Liver (tissue), 9 donors: ENCODE results near the gene GIPC2. TPM values are rescaled to one million over a fixed set of nuclear protein-coding genes. Genes with fewer than 3 reads are reported as not detected.

Experiments used
- DNase-seq: peaks from one replicate; pipeline ENCODE4 v3.0.0-alpha.2; 2017; ENCODE audit warnings: low spot score
- H3K27ac ChIP-seq, 2 donors: one replicate each; pipeline ENCODE4 v1.7.0; 2013; ENCODE audit warnings: inconsistent platforms in 2 of 2, low read length in 2 of 2, control low read depth in 1 of 2, low read depth in 1 of 2, mild to moderate bottlenecking in 1 of 2
- H3K27me3 ChIP-seq, 4 donors: one replicate each; pipeline versions ENCODE4 v1.6.1 to v1.7.0; 2013; ENCODE audit warnings: low read length in 3 of 4, inconsistent platforms in 1 of 4, mild to moderate bottlenecking in 1 of 4, moderate library complexity in 1 of 4; ENCODE audit not compliant: control insufficient read depth in 4 of 4, insufficient read depth in 4 of 4
- H3K36me3 ChIP-seq, 4 donors: one replicate each; pipeline versions ENCODE4 v1.6.1 to v1.7.0; 2013; ENCODE audit warnings: low read length in 3 of 4, mild to moderate bottlenecking in 3 of 4, low read depth in 1 of 4, moderate library complexity in 1 of 4; ENCODE audit not compliant: control insufficient read depth in 4 of 4, insufficient read depth in 3 of 4
- H3K4me1 ChIP-seq, 4 donors: one replicate each; pipeline versions ENCODE4 v1.6.1 to v1.7.0; 2013; ENCODE audit warnings: low read length in 3 of 4, mild to moderate bottlenecking in 3 of 4, moderate library complexity in 1 of 4; ENCODE audit not compliant: control insufficient read depth in 4 of 4, insufficient read depth in 4 of 4
- H3K4me3 ChIP-seq, 3 donors: one replicate each; pipeline versions ENCODE4 v1.6.1 to v1.7.0; 2013; ENCODE audit warnings: low read length in 3 of 3, control low read depth in 1 of 3, low read depth in 1 of 3, mild to moderate bottlenecking in 1 of 3
- H3K9ac ChIP-seq, 2 donors: one replicate each; pipeline ENCODE4 v1.7.0; 2013; ENCODE audit warnings: low read length in 2 of 2, mild to moderate bottlenecking in 2 of 2, moderate library complexity in 2 of 2, control low read depth in 1 of 2, low read depth in 1 of 2
- H3K9me3 ChIP-seq, 4 donors: one replicate each; pipeline versions ENCODE4 v1.6.1 to v1.7.0; 2013; ENCODE audit warnings: low read length in 3 of 4; ENCODE audit not compliant: control insufficient read depth in 4 of 4
- ATF3 ChIP-seq: IDR thresholded peaks from 2 replicates; pipeline ENCODE4 v1.6.1; 2016; ENCODE audit warnings: antibody characterized with exemption
- CTCF ChIP-seq: fragments of 150-350 bp; IDR thresholded peaks from 2 replicates; pipeline ENCODE4 v1.5.1; 2017; ENCODE audit warnings: improper control_type of control experiment, low read depth, low read length; ENCODE audit not compliant: missing input control
- EGR1 ChIP-seq, 2 donors: IDR thresholded peaks; 2 replicates each; pipeline ENCODE4 v1.6.1; 2016 to 2018; ENCODE audit warnings: antibody characterized with exemption in 2 of 2, low read depth in 2 of 2
- FOXA1 ChIP-seq: IDR thresholded peaks from 2 replicates; pipeline ENCODE4 v1.6.1; 2016; ENCODE audit warnings: antibody characterized with exemption
- FOXA2 ChIP-seq: IDR thresholded peaks from 2 replicates; pipeline ENCODE4 v1.6.1; 2016; ENCODE audit warnings: antibody characterized with exemption
- GABPA ChIP-seq, 2 donors: IDR thresholded peaks in 1 of 2; conservative IDR thresholded peaks in 1 of 2; 2 replicates each; pipeline ENCODE4 v1.6.1; 2016; ENCODE audit warnings: antibody characterized with exemption in 2 of 2, mild to moderate bottlenecking in 1 of 2, moderate library complexity in 1 of 2
- HNF4A ChIP-seq, 2 donors: conservative IDR thresholded peaks; 2 replicates each; pipeline ENCODE4 v1.6.1; 2016; ENCODE audit warnings: antibody characterized with exemption in 2 of 2, mild to moderate bottlenecking in 2 of 2
- HNF4G ChIP-seq: IDR thresholded peaks from 2 replicates; pipeline ENCODE4 v1.6.1; 2016; ENCODE audit warnings: antibody characterized with exemption
- JUND ChIP-seq, 2 donors: IDR thresholded peaks; 2 replicates each; pipeline ENCODE4 v1.6.1; 2016; ENCODE audit warnings: antibody characterized with exemption in 2 of 2
- MAX ChIP-seq: IDR thresholded peaks from 2 replicates; pipeline ENCODE4 v1.6.1; 2016; ENCODE audit warnings: antibody characterized with exemption
- NR2F2 ChIP-seq: IDR thresholded peaks from 2 replicates; pipeline ENCODE4 v1.6.1; 2016; ENCODE audit warnings: antibody characterized with exemption
- RAD21 ChIP-seq, 2 donors: IDR thresholded peaks; 2 replicates each; pipeline ENCODE4 v1.6.1; 2016; ENCODE audit warnings: antibody characterized with exemption in 2 of 2, mild to moderate bottlenecking in 2 of 2
- REST ChIP-seq: IDR thresholded peaks from 2 replicates; pipeline ENCODE4 v1.6.1; 2016; ENCODE audit warnings: antibody characterized with exemption, mild to moderate bottlenecking
- RXRA ChIP-seq, 2 donors: IDR thresholded peaks; 2 replicates each; pipeline ENCODE4 v1.6.1; 2017 to 2018; ENCODE audit warnings: antibody characterized with exemption in 2 of 2, mild to moderate bottlenecking in 1 of 2
- SP1 ChIP-seq: IDR thresholded peaks from 2 replicates; pipeline ENCODE4 v1.6.1; 2018; ENCODE audit warnings: antibody characterized with exemption, mild to moderate bottlenecking
- TAF1 ChIP-seq: conservative IDR thresholded peaks from 2 replicates; pipeline ENCODE4 v1.6.1; 2016; ENCODE audit warnings: antibody characterized with exemption, mild to moderate bottlenecking
- YY1 ChIP-seq: IDR thresholded peaks from 2 replicates; pipeline ENCODE4 v1.6.1; 2016; ENCODE audit warnings: antibody characterized with exemption, mild to moderate bottlenecking
- ZBTB33 ChIP-seq: IDR thresholded peaks from 2 replicates; pipeline ENCODE4 v1.6.1; 2016; ENCODE audit warnings: antibody characterized with exemption
- whole genome bisulfite sequencing: extraction: QIAGEN DNeasy Blood & Tissue Kit; methylation state at CpG from one replicate; pipeline ENCODE4 v1.1.7; 2013; 5-methylcytosine and 5-hydroxymethylcytosine counted together
- polyA plus RNA-seq, 2 donors: library from polyadenylated mRNA; stranded (reverse) in 1 of 2; unstranded in 1 of 2; fragments of 200-250 nt in 1 of 2; fragments of >200 nt in 1 of 2; fragmentation: Nextera tagmentation in 1 of 2; extraction: Ambion mirVana in 1 of 2; gene quantifications; one replicate each; pipeline versions ENCODE4 v1.2.1 to v1.2.3, GENCODE V29; 2013 to 2015
- total RNA-seq, 2 donors: library from RNA; depleted of rRNA; stranded (reverse); fragments of >200 nt; gene quantifications; one replicate each; pipeline ENCODE4 v1.2.3, GENCODE V29; 2014
- donor health status: healthy.
- donor health status: healthy.
- donor health status: healthy.
- donor health status: healthy.
- donor health status: healthy.

Gene GIPC2
- total and polyA plus RNA-seq, 4 donors: 3.7 to 10.9 (median 6.4) TPM

GRCh38 chr1:78102082-78102481 is 56.3 kb downstream of the GIPC2 start:
- H3K36me3 ChIP-seq: peaks cover 0 to 4% (median 0%) of the 10 kb centered on the region in 4 donors
- no peak overlapping the region for H3K4me3 ChIP-seq
- no peak overlapping the region for H3K27ac ChIP-seq
- H3K9me3 ChIP-seq: no peaks in the 10 kb centered on the region
- no peaks in the 10 kb centered on the region for H3K27me3 ChIP-seq
- DNase-seq: no peak
- TF ChIP-seq YY1 (no peak), SP1 (no peak), ZBTB33 (no peak), FOXA1 (no peak), EGR1 (IDR thresholded peaks at IDR 0.05; ENCODE audit: low read depth in 2 of 2) (no peak), GABPA (IDR thresholded peaks at IDR 0.05 in 1 of 2, conservative IDR thresholded peaks at IDR 0.05 in 1 of 2) (no peak), FOXA2 (no peak), NR2F2 (no peak), TAF1 (no peak), RXRA (IDR thresholded peaks at IDR 0.05) (no peak)
- H3K4me1 ChIP-seq: peaks cover 0 to 7% (median 1%) of the 10 kb centered on the region in 4 donors
- no peak overlapping the region for H3K9ac ChIP-seq
- 93% methylated on average over 3 of the region's 3 CpGs for WGBS

- no peaks in the 10 kb centered on the region for H3K27me3 ChIP-seq
- no peaks in the 10 kb centered on the region for H3K9me3 ChIP-seq
- no peak overlapping the region for H3K4me3 ChIP-seq
- 91% methylated on average over 2 of the region's 2 CpGs for WGBS
- H3K9ac ChIP-seq: no peak overlapping the region
- TF ChIP-seq RAD21 (IDR thresholded peaks at IDR 0.05): no peak
- no peak for DNase-seq
- peaks cover 0 to 4% (median 0%) of the 10 kb centered on the region in 4 donors for H3K36me3 ChIP-seq
- no peak overlapping the region for H3K27ac ChIP-seq
- peaks cover 0 to 7% (median 1%) of the 10 kb centered on the region in 4 donors for H3K4me1 ChIP-seq
Measured at GRCh38 chr1:78102916-78103315, 57.1 kb downstream of the GIPC2 start.

- TF ChIP-seq TAF1 (no peak), FOXA2 (no peak), JUND (IDR thresholded peaks at IDR 0.05) (no peak), CTCF (no peak), HNF4A (conservative IDR thresholded peaks at IDR 0.05) (no peak), HNF4G (no peak), EGR1 (IDR thresholded peaks at IDR 0.05; ENCODE audit: low read depth in 2 of 2) (no peak), RXRA (IDR thresholded peaks at IDR 0.05) (no peak), ATF3 (no peak), SP1 (no peak), FOXA1 (no peak), YY1 (no peak), ZBTB33 (no peak), MAX (no peak), REST (no peak), NR2F2 (no peak), GABPA (IDR thresholded peaks at IDR 0.05 in 1 of 2, conservative IDR thresholded peaks at IDR 0.05 in 1 of 2) (no peak), RAD21 (IDR thresholded peaks at IDR 0.05) (no peak)
Measured at GRCh38 chr1:78104322-78104721, 58.6 kb downstream of the GIPC2 start.

More at GRCh38 chr1:78104322-78104721, 58.6 kb downstream of the GIPC2 start:
- Histone ChIP-seq H3K27ac (no peak overlapping the region), H3K36me3 (peaks cover 0 to 4% (median 0%) of the 10 kb centered on the region in 4 donors), H3K9me3 (no peaks in the 10 kb centered on the region), H3K9ac (no peak overlapping the region), H3K27me3 (no peaks in the 10 kb centered on the region), H3K4me1 (peaks cover 0 to 7% (median 1%) of the 10 kb centered on the region in 4 donors), H3K4me3 (no peak overlapping the region)
- no peak for DNase-seq
